ENCODE measurements around the gene OTOP3.

The OTOP3 gene

DNA sequence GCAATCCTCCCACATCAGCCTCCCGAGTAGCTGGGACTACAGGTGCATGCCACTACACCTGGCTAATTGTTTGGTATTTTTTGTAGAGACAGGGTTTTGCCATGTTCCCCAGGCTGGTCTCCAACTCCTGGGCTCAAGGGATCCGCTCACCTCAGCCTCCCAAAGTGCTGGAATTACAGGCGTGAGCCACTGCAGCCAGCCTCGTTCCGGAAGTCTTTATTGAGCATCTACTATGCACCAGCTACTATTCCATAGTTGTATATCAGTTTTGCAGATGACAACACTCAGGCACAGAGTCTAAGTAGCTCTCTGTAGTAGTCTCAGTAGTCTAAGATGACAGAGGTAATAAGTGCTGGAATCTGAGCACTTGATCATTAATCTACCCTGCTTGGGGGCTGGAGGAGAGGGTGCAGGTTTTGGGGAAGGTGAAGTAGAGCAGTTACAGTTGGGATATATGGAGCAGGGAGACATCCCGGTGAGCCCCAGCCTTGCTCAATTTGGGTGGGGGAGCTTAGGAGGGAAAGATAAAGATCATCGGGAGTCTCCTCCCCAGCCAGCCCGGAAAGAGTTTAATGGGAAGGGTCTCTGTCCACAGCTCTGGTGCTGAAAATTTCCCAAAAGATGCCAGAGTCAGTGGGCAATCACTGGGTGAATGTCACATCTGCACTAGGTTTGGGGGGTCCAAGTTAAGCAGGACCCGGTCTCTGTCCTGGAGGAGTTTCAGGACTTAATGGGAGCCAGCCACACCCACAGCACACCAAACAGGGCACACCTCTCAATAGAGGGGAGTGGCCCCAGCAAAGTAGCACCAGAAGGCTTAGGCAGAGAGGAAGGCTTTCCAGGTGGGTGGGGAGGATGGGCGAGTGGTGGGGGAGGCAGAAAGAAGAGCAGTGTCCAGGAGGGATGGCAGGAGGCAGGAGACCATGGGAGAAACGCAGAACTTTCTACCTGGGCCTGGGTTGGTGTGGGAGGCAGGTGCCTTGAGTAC, 1.7 kb downstream of the OTOP3 start:
- Histone ChIP-seq H3K27ac (no peak overlapping the region), H3K4me3 (no peak overlapping the region)

DNA sequence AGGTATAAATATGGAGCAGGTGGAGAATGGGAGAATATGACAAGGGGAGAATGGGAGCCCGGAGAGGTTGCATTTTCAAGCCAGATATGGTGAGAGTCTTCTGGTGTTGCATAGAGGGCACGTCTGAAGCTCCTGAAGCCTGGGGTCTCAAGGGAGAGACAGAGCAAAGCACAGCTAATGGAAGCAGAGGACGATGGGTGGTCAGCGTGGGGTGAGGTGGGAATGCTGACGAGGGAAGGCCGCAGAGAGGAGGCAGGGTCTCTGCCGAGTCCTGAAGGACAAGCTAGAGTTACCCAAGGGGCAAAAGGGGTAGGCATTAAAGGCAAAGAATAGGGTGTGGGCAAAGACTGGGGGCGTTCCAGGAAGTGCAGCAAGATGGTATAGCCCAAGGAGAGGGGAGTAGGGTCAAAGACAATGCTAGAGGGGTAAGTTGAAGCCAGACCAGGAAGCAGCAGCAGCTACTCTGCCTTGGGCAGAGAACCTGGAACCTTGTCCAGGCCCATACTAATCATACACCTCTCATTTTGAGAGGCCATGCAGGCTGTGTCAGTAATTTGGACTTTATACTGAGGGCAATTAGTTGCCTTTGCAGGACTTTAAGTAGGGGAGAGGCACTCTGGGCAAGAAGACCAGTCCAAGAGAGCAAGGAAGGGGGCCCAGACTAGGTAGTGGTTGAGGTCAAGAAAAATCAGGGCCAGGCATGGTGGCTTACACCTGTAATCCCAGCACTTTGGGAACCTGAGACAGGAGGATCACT, 2.7 kb downstream of the OTOP3 start:
- no peak overlapping the region for H3K27ac ChIP-seq
- no peak overlapping the region for H3K4me3 ChIP-seq

DNA sequence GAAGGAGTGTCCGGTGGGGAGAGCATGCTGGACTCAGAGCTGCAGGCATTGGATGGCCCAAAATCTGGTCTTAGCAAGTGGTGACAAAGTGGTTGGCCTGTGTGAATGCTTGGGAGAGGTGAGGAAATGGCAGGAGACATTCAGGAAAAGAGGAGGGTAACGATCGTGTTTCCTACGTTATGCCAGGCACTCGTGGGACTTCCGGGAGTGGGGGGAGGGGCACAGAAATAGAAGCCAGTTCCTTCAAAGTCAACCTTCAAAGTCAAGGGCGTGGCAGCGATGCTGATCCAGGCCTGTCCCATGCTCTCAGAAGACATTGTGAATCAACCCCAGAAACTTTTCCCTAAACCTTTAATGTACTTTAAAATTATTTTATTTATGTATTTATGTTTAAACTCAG, 3.8 kb downstream of the OTOP3 start:
- no peak overlapping the region for H3K27ac ChIP-seq
- H3K4me3 ChIP-seq: no peak overlapping the region

GRCh38 chr17:74941128-74941725, 5.5 kb downstream of the OTOP3 start:
- no peak overlapping the region for H3K27ac ChIP-seq
- no peak overlapping the region for H3K4me3 ChIP-seq

DNA sequence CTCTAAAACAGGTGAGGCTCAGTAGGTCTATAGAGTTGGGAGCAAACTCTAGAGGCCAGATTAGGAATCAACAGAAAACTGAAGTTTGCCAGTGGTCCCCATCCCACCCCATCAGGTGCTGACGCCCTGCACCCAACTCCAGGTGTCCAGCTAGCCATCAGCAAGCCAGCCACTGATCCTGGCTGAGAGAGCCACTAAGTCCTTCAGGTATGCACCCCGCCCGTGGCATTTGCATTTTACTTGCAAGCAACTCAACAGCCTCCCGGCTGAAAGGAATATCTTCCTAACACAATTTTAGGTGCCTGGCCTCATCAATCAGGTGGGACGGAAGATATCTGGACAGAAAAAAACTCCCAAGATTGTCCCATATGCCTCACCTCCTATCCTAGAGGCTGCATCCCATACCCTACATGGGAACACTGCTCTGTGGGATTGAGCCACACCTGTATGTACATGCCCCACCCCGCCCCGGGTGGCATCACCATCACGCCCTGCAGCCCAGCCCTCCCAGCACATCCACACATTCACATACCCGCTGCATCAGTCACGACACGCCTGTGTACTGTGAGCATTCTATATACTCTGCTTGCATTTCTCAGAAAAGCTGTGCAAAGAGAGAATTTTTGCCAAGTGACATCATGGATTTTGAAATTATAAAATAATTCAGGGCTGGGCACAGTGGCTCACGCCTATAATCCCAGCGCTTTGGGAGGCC, 8.3 kb downstream of the OTOP3 start:
- Histone ChIP-seq H3K4me3 (no peak overlapping the region), H3K27ac (peak overlapping the region in 8 of 21 experiments; percentile 2 to 75 (median 32))

GRCh38 chr17:74945543-74945942, 9.8 kb downstream of the OTOP3 start:
- Histone ChIP-seq H3K4me3 (no peak overlapping the region), H3K27ac (no peak overlapping the region)

GRCh38 chr17:74946641-74947040, 10.9 kb downstream of the OTOP3 start:
- no peak overlapping the region for H3K4me3 ChIP-seq
- no peak overlapping the region for H3K27ac ChIP-seq

DNA sequence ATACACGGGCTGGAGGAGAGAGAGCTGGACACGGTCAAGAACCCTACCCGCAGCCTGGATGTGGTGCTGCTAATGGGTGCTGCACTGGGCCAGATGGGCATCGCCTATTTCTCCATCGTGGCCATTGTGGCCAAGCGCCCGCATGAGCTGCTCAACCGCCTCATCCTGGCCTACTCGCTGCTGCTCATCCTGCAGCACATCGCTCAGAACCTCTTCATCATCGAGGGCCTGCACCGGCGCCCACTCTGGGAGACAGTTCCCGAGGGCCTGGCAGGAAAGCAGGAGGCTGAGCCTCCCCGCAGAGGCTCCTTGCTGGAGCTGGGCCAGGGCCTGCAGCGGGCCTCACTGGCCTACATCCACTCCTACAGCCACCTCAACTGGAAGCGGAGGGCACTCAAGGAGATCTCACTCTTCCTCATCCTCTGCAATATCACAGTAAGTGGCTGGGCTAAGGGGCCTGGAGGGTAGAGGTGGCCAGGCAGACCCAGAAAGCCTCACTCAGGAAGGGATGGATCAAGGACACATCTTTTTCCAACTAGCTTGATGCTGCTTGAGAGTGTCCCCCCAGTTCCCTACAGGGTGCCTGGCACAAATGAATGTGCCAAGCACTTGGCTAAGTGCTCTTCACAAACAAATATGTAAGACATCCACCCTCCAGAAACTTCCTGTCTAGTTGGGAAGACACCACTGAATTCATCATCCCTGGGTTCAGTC, 11.5 kb downstream of the OTOP3 start:
- H3K4me3 ChIP-seq: no peak overlapping the region

DNA sequence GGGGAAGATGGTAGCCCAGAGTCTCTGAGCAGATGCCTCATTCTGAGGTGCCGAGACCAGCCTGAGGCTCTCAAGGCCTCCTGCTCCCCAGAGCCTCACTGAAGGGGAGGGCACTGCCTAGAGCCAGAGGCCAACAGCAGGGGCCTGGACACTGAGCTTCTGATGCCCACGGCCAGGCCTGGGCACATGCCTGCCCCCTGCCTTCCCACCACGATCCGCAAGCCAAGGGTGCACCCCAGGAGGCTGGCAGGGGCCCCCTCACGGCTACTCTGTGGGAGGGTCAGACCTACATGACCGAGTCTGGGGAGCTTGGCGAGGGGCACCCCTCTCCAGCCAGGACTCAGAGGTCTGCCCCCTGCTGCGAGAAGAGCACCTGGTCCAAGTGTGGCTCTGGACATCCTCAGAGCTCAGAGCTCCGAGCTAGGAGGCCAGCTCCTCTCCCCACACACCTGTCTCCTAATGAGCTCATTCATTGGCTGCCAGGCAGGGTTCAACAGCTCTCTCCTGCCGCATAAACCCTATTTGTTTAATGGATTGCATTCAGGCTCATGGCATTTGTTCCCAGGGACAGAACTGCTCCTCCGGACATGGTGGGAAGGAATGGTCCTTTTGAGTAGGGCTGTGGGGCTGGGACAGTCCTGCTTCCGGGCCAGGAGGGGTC, 13.9 kb downstream of the OTOP3 start:
- H3K27ac ChIP-seq: no peak overlapping the region
- no peak overlapping the region for H3K4me3 ChIP-seq

More for the DNA sequence above, 11.5 kb downstream of the OTOP3 start:
- H3K27ac ChIP-seq: no peak overlapping the region

- H3K27ac ChIP-seq: no peak overlapping the region
- no peak overlapping the region for H3K4me3 ChIP-seq
Observed at GRCh38 chr17:74950207-74950606, 14.5 kb downstream of the OTOP3 start.

- no peak overlapping the region for H3K4me3 ChIP-seq
- no peak overlapping the region for H3K27ac ChIP-seq
Observed at GRCh38 chr17:74951065-74951464, 15.4 kb downstream of the OTOP3 start.

GRCh38 chr17:74951680-74952421, 16.2 kb downstream of the OTOP3 start:
- Histone ChIP-seq H3K27ac (no peak overlapping the region), H3K4me3 (no peak overlapping the region)

GRCh38 chr17:74952431-74953133, 16.9 kb downstream of the OTOP3 start:
- H3K27ac ChIP-seq: no peak overlapping the region
- no peak overlapping the region for H3K4me3 ChIP-seq

- Histone ChIP-seq H3K4me3 (no peak overlapping the region), H3K27ac (no peak overlapping the region)
Observed at GRCh38 chr17:74953134-74953687, 17.5 kb downstream of the OTOP3 start.

DNA sequence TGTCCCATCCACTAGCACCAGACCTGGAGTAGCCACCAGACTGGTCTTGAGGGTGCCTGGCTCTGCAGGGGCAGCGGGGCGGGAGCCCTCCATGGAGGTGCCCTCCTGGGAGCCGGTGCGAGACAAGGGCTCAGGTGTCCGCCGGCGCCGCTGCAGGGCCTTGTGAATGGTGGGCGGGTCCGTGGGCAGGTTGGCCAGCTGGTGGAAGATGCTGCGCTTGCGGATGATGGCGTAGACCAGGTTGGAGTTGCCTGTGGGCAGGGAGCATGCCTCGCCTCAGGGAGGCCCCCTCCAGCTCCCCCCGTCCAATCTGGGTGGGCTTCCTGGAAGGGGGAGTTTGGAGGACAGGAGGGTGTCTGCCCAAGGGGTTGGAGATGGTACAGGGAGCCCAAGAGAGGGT, 18.4 kb downstream of the OTOP3 start:
- H3K4me3 ChIP-seq: no peak overlapping the region
- no peak overlapping the region for H3K27ac ChIP-seq

DNA sequence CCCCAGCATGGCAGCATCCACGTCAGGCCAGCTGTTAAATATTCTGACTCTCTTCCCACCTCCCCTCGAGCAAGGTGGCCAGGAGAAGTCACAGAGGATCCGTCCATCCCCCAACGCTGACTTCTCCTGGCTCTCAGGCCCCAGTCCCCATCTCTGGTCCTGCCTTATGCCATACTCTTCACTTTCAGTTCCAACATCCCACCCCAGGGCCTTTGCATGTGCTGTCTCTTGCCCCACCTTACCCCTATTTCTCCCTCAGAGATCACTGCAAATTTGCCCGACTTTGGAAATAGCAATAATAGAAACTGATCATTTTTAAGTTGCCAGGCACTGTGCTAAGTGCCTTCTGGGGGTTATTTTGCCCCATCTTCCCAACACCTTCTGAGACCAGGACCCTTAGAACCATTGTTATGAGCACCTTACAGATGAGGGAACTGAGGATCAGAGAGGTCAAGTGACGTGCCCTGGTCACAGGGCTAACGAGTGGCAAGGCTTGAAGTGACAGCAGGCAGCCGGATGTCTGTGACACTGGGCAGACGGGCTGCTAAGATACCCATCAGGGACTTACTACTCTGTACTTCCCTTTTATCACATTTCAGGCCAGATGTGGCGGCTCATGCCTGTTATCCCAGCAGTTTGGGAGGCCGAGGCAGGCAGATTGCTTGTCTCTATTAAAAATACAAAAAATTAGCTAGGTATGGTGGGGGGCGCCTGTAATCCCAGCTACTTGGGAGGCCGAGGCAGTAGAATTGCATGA, 19.1 kb downstream of the OTOP3 start:
- H3K27ac ChIP-seq: no peak overlapping the region
- H3K4me3 ChIP-seq: no peak overlapping the region

All from skin epidermis (tissue), 12 donors.